Endothelial cell of umbilical vein (primary cell): ENCODE results near the gene TESMIN. TPM values are rescaled to one million over a fixed set of nuclear protein-coding genes. Genes with fewer than 3 reads are reported as not detected.

Source experiments
- BruUV-seq: library from RNA; stranded (reverse); fragments of 400-500 nt; replicated peaks from 2 replicates; lab custom pipeline; 2021; lab: Mats Ljungman, UMichigan
- CTCF ChIA-PET: fragments of 300-600, 350-600 bp; sonication (Branson Sonifier 250); formaldehyde crosslinking; loops from one replicate; lab custom pipeline; 2021; ENCODE audit warnings: antibody characterized with exemption, inconsistent platforms; lab: Charles Lee
- POLR2A ChIA-PET: fragments of 300-600, 350-600 bp; sonication (Branson Sonifier 250); formaldehyde crosslinking; loops from one replicate; lab custom pipeline; 2021; ENCODE audit warnings: antibody characterized with exemption, inconsistent platforms; lab: Charles Lee
- DNase-seq: peaks from one replicate; pipeline ENCODE4 v3.0.0-alpha.2; 2011; ENCODE audit warnings: low read depth, low spot score
- FAIRE-seq: peaks from 2 replicates; lab custom pipeline; 2011; peaks lifted over from hg19 to GRCh38; lab: Jason Lieb, UNC
- H2AFZ ChIP-seq: 2 replicates; pipeline ENCODE4 v1.6.0; 2012; ENCODE audit warnings: low read depth, low read length, control low read depth, inconsistent platforms
- H3K27ac ChIP-seq: 2 replicates; pipeline ENCODE4 v1.5.1; 2011; ENCODE audit warnings: low read depth, mild to moderate bottlenecking, control low read depth, low read length, moderate library complexity; ENCODE audit not compliant: insufficient read depth
- H3K27me3 ChIP-seq, 2 experiments: 2 replicates each; pipeline versions ENCODE4 v1.6.0 to v1.6.1; 2011; ENCODE audit warnings: low read length in 2 of 2, mixed read lengths in 1 of 2; ENCODE audit not compliant: control insufficient read depth in 2 of 2, insufficient read depth in 2 of 2
- H3K36me3 ChIP-seq, 2 experiments: 2 replicates in 1 of 2; 3 replicates in 1 of 2; pipeline ENCODE4 v1.5.1; 2011; ENCODE audit warnings: low read length in 2 of 2, mild to moderate bottlenecking in 1 of 2, moderate library complexity in 1 of 2; ENCODE audit not compliant: control insufficient read depth in 2 of 2, insufficient read depth in 2 of 2; ENCODE audit errors: extremely low read depth in 1 of 2
- H3K4me1 ChIP-seq: 3 replicates; pipeline ENCODE4 v1.5.1; 2011; ENCODE audit warnings: mild to moderate bottlenecking, low read length; ENCODE audit not compliant: control insufficient read depth, insufficient read depth; ENCODE audit errors: extremely low read depth
- H3K4me2 ChIP-seq: 2 replicates; pipeline ENCODE4 v1.6.1; 2011; ENCODE audit warnings: low read length, control low read depth, mixed read lengths; ENCODE audit not compliant: insufficient read depth
- H3K4me3 ChIP-seq, 3 experiments: fragments of 200-600 bp in 1 of 3; sonication (generic), shearing (Covaris generic) in 1 of 3; replicated peaks in 1 of 3; 2 replicates each; pipeline ENCODE4 v1.5.1; 2011 to 2016; ENCODE audit warnings: control low read depth in 3 of 3, low read length in 3 of 3, mild to moderate bottlenecking in 2 of 3, inconsistent platforms in 1 of 3, low read depth in 1 of 3, moderate library complexity in 1 of 3; ENCODE audit not compliant: insufficient read depth in 1 of 3
- H3K79me2 ChIP-seq: 2 replicates; pipeline ENCODE4 v1.6.0; 2012; ENCODE audit warnings: low read length, inconsistent platforms; ENCODE audit not compliant: control insufficient read depth, insufficient read depth
- H3K9ac ChIP-seq: replicated peaks from 2 replicates; pipeline ENCODE3; 2011; ENCODE audit warnings: low read length, control low read depth; ENCODE audit not compliant: insufficient read depth; ENCODE audit errors: extremely low read depth
- H3K9me1 ChIP-seq: replicated peaks from 3 replicates; pipeline ENCODE4 v1.6.0; 2011; ENCODE audit warnings: mild to moderate bottlenecking, low read length; ENCODE audit not compliant: control insufficient read depth, insufficient read depth; ENCODE audit errors: extremely low read depth
- H3K9me3 ChIP-seq: replicated peaks from 2 replicates; pipeline ENCODE4 v1.5.1; 2012; ENCODE audit warnings: low read length, inconsistent platforms; ENCODE audit not compliant: control insufficient read depth, insufficient read depth
- H4K20me1 ChIP-seq: replicated peaks from 2 replicates; pipeline ENCODE3; 2011; ENCODE audit warnings: mild to moderate bottlenecking, low read length; ENCODE audit not compliant: control insufficient read depth, insufficient read depth; ENCODE audit errors: extremely low read depth
- EZH2 ChIP-seq: IDR thresholded peaks from 2 replicates; pipeline ENCODE4 v1.6.1; 2012; ENCODE audit warnings: borderline replicate concordance, low read depth, mild to moderate bottlenecking, moderate library complexity, low read length, inconsistent platforms; ENCODE audit not compliant: severe bottlenecking
- FOS ChIP-seq: IDR thresholded peaks from 2 replicates; pipeline ENCODE4 v1.6.1; 2011; ENCODE audit warnings: mild to moderate bottlenecking, low read length, moderate library complexity, borderline replicate concordance; ENCODE audit not compliant: insufficient read depth
- GATA2 ChIP-seq: IDR thresholded peaks from 2 replicates; pipeline ENCODE4 v1.7.0; 2011; ENCODE audit warnings: low read depth, mild to moderate bottlenecking, moderate library complexity, mixed read lengths, low read length; ENCODE audit not compliant: insufficient read length, insufficient read depth
- JUN ChIP-seq: IDR thresholded peaks from 2 replicates; pipeline ENCODE4 v1.6.1; 2011; ENCODE audit warnings: borderline replicate concordance, low read depth; ENCODE audit not compliant: insufficient read length, insufficient read depth
- MYC ChIP-seq: IDR thresholded peaks from one replicate; pipeline ENCODE4 v1.6.1; 2011; ENCODE audit warnings: mild to moderate bottlenecking, low read depth, low read length
- POLR2A ChIP-seq: IDR thresholded peaks from 2 replicates; pipeline ENCODE4 v1.6.1; 2012; ENCODE audit warnings: low read depth, mild to moderate bottlenecking, control low read depth, low read length
- POLR2AphosphoS5 ChIP-seq: IDR thresholded peaks from 2 replicates; pipeline ENCODE4 v1.6.1; 2012; ENCODE audit warnings: low read depth, mild to moderate bottlenecking, control low read depth, low read length, moderate library complexity; ENCODE audit not compliant: insufficient read depth
- dilution Hi-C: fragments of 300-500 bp; cut with MboI; formaldehyde crosslinking; loops from one replicate; pipeline ENCODE4 v1.15.0; 2019; ENCODE audit warnings: low sequenced_read_pairs; ENCODE audit not compliant: extremely low pct_ligation_motif_present
- intact Hi-C: fragments of 100-400 bp; cut with micrococcal nuclease; formaldehyde crosslinking; loops from one replicate; pipeline ENCODE4 v1.10.0; 2022
- polyA plus RNA-seq, 4 experiments: library from polyadenylated mRNA; depleted of rRNA in 3 of 4; stranded (reverse) in 3 of 4; unstranded in 1 of 4; fragments of >200 nt; gene quantifications; 2 replicates each; pipeline versions ENCODE4 v1.2.1 to v1.2.3, GENCODE V29; 2011 to 2012; ENCODE audit warnings: missing spikeins in 1 of 4
- total RNA-seq: library from RNA; stranded (reverse); gene quantifications from 2 replicates; pipeline ENCODE4 v1.2.3, GENCODE V29; 2021
- TF ChIP-seq, protein P1 (sequence below): IDR thresholded peaks from 2 replicates; pipeline ENCODE4 v1.6.1; 2011; ENCODE audit not compliant: insufficient read depth, insufficient read length
- TF ChIP-seq, protein P2 (sequence below), 2 donors: IDR thresholded peaks; 1 replicate in 1 of 2; 2 replicates in 1 of 2; pipeline ENCODE4 v1.5.1; 2011; ENCODE audit warnings: low read length in 2 of 2, mild to moderate bottlenecking in 2 of 2, moderate library complexity in 2 of 2, control low read depth in 1 of 2, inconsistent platforms in 1 of 2, low read depth in 1 of 2; ENCODE audit not compliant: insufficient read depth in 1 of 2; ENCODE audit errors: extremely low read depth in 1 of 2

The TESMIN gene
- total and polyA plus RNA-seq, 2 donors (not counting 3 experiments of a cell fraction or from before 2014, with no cell fraction given), result 1.7 to 6.1 TPM

- no peak overlapping the region for H3K4me3 ChIP-seq
- intact Hi-C loops, result no loop called here
- CTCF ChIA-PET, result interaction anchor here (0.9 kb wide), 1 partner anchor 34 kb away, joined by 3 read pairs; no protein-coding TSS in a partner anchor
- DNase-seq (no peak), FAIRE-seq (no peak)
- H3K9me3 ChIP-seq, result no peaks in the 10 kb centered on the region
- peaks cover 12 to 22% of the 10 kb centered on the region in 2 experiments for H3K27me3 ChIP-seq
- no peaks in the 10 kb centered on the region for H3K9me1 ChIP-seq
- POLR2A ChIA-PET, result no interaction called here
- no peaks in the 10 kb centered on the region for H3K79me2 ChIP-seq
- TF ChIP-seq POLR2A, result no peak
- no peak for TF ChIP-seq MYC
- TF ChIP-seq, protein P1, sequence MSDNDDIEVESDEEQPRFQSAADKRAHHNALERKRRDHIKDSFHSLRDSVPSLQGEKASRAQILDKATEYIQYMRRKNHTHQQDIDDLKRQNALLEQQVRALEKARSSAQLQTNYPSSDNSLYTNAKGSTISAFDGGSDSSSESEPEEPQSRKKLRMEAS, result no peak
- no peak for TF ChIP-seq FOS
- TF ChIP-seq POLR2AphosphoS5, result no peak
- H3K4me1 ChIP-seq, result peaks cover 7% of the 10 kb centered on the region
- dilution Hi-C loops, result no loop called here
- no peak overlapping the region for H3K27ac ChIP-seq
- no peak overlapping the region for H3K9ac ChIP-seq
- no peaks in the 10 kb centered on the region for H4K20me1 ChIP-seq
- no peak overlapping the region for H2AFZ ChIP-seq
- H3K4me2 ChIP-seq, result no peak overlapping the region
- no peaks in the 10 kb centered on the region for H3K36me3 ChIP-seq
- no TSS peak for BruUV-seq
Measured at GRCh38 chr11:68680541-68681231, 70.6 kb downstream of the TESMIN start.

DNA sequence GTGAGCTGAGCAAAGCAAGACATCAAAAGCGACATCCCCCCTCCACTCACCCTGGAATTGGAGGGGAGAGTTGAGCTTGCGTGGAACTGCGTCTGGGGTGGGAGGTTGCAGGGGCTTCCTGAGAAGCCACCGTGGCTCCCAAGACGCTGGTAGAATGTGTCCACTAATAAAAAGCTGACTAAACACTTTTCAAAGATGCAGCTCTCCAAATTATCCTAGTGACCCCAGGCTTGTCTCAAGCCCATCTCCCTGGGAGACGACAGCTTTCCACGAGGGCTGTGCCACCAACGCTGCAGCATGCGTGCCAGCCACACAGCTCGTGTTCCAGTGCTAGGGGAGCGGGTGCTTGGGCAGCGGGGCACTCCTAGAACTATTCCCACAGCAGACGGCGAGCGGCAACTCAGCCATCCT, 73.3 kb downstream of the TESMIN start:
- no peak overlapping the region for H3K4me2 ChIP-seq
- H3K27ac ChIP-seq, result no peak overlapping the region
- H3K9ac ChIP-seq, result no peak overlapping the region
- no peaks in the 10 kb centered on the region for H3K9me3 ChIP-seq
- H4K20me1 ChIP-seq, result no peaks in the 10 kb centered on the region
- H3K36me3 ChIP-seq, result no peaks in the 10 kb centered on the region
- no peak overlapping the region for H3K4me3 ChIP-seq
- dilution Hi-C loops (no loop called here), intact Hi-C loops (no loop called here)
- H3K9me1 ChIP-seq, result no peaks in the 10 kb centered on the region
- no peak for FAIRE-seq
- no TSS peak for BruUV-seq
- peaks cover 7% of the 10 kb centered on the region for H3K4me1 ChIP-seq
- no peak for DNase-seq
- ChIA-PET POLR2A (no interaction called here), CTCF (interaction anchor here (0.8 to 1.6 kb wide), 3 partner anchors 13 to 77 kb away, joined by 3 to 5 read pairs (median 3); no protein-coding TSS in a partner anchor)
- peaks cover 0 to 3% of the 10 kb centered on the region in 2 experiments for H3K27me3 ChIP-seq
- TF ChIP-seq EZH2 (no peak), MYC (no peak), POLR2AphosphoS5 (no peak), JUN (no peak), POLR2A (no peak), GATA2 (no peak), FOS (no peak)
- TF ChIP-seq, protein P2, sequence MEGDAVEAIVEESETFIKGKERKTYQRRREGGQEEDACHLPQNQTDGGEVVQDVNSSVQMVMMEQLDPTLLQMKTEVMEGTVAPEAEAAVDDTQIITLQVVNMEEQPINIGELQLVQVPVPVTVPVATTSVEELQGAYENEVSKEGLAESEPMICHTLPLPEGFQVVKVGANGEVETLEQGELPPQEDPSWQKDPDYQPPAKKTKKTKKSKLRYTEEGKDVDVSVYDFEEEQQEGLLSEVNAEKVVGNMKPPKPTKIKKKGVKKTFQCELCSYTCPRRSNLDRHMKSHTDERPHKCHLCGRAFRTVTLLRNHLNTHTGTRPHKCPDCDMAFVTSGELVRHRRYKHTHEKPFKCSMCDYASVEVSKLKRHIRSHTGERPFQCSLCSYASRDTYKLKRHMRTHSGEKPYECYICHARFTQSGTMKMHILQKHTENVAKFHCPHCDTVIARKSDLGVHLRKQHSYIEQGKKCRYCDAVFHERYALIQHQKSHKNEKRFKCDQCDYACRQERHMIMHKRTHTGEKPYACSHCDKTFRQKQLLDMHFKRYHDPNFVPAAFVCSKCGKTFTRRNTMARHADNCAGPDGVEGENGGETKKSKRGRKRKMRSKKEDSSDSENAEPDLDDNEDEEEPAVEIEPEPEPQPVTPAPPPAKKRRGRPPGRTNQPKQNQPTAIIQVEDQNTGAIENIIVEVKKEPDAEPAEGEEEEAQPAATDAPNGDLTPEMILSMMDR (IDR thresholded peaks at IDR 0.05; ENCODE audit: extremely low read depth in 1 of 2, insufficient read depth in 1 of 2, low read depth in 1 of 2, low read length in 2 of 2), result no peak
- TF ChIP-seq, protein P1, result no peak
- no peak overlapping the region for H2AFZ ChIP-seq
- no peaks in the 10 kb centered on the region for H3K79me2 ChIP-seq
